ENCODE data around the gene S100B.
"Not testable (repeated sequence)": the region's sequence is repeated elsewhere in the genome, so short reads cannot be mapped to it uniquely, and the experiment has no call there.

The S100B gene

DNA sequence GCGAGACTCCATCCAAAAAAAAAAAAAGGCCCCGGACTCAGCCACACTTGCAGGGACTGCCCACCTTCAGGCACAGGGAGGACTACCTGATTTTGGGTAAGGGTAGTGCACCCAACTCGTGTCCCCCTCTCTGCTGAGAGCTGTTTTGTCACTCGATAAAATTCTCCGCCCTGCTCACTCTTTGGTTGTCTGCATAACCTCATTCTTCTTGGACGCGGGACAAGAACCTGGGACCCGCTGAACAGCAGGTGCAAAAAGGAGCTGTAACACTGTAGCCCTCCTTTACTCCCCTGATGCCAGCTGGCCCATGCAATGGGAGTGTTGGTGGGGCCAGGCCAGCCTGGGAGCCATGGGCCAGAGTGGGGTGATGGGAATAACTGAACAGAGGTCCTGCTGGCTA, 10.6 kb downstream of the S100B start:
- TF ChIP-seq, protein P1, sequence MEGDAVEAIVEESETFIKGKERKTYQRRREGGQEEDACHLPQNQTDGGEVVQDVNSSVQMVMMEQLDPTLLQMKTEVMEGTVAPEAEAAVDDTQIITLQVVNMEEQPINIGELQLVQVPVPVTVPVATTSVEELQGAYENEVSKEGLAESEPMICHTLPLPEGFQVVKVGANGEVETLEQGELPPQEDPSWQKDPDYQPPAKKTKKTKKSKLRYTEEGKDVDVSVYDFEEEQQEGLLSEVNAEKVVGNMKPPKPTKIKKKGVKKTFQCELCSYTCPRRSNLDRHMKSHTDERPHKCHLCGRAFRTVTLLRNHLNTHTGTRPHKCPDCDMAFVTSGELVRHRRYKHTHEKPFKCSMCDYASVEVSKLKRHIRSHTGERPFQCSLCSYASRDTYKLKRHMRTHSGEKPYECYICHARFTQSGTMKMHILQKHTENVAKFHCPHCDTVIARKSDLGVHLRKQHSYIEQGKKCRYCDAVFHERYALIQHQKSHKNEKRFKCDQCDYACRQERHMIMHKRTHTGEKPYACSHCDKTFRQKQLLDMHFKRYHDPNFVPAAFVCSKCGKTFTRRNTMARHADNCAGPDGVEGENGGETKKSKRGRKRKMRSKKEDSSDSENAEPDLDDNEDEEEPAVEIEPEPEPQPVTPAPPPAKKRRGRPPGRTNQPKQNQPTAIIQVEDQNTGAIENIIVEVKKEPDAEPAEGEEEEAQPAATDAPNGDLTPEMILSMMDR (conservative IDR thresholded peaks at IDR 0.05; ENCODE audit: low read depth, low read length) = no peak
- no peak for DNase-seq (ENCODE audit: low read depth)
- H3K4me3 ChIP-seq (ENCODE audit: low read length) = no peak overlapping the region

DNA sequence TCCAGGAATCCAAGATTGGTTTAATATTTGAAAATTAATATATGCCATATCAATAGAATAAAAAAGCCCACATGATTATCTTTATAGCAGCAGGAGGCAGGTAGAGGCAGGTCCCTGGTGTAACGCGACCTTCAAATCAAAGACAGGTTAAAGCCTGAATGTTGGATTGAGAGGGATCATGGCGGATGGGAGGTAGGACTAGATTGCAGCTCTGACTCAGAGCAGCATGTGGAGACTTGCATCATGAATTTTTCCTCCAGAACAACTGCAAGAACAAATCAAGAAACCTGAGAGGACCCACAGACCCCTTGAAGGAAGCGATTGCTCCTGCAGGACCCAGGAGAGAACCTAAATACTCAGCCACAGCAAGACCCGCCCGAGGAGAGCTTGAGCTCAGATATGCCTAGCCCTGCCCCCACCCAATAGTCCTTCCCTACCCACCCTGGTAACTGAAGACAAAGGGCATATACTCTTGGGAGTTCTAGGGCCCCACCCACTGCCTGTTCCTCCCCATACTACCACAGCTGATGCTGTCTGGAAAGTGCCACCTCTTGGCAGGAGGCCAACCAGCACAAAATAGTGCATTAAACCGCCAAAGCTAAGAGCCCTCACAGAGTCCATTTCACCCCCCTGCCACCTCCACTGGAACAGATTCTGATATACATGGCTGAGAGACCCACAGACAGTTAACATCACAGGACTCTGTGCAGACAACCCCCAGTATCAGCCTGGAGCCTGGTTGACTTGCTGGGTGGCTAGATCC, 19.5 kb downstream of the S100B start:
- TF ChIP-seq, protein P1 (conservative IDR thresholded peaks at IDR 0.05; ENCODE audit: low read depth, low read length) = no peak
- no peak for DNase-seq (ENCODE audit: low read depth)
- no peak overlapping the region for H3K4me3 ChIP-seq (ENCODE audit: low read length)

DNA sequence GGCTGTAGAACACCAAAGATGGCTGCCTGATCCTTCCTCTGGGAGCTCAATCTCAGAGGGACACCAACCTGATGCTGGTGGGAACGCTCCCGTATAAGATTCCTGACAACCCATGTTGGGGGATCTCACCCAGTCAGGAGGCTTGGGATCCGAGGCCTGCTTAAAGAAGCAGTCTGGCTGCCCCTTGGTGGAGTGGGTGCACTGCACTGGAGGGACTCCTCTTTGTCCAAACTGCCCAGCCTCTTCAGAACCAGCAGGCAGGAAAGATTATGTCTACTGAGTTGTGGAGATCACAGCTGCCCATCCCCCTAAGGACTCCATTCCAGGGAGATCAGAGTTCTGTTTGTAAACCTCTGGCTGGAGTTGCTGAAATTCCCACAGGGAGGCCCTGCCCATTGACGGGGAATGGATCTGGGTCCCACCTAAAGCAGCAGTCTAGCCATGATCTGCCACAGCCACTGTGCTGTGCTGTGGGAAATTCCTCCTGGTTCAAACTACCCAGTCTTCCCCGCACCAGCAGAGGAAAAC, 23.0 kb downstream of the S100B start:
- TF ChIP-seq, protein P1 (conservative IDR thresholded peaks at IDR 0.05; ENCODE audit: low read depth, low read length) = no peak
- no peak overlapping the region for H3K4me3 ChIP-seq (ENCODE audit: low read length)
- DNase-seq (ENCODE audit: low read depth) = no peak

DNA sequence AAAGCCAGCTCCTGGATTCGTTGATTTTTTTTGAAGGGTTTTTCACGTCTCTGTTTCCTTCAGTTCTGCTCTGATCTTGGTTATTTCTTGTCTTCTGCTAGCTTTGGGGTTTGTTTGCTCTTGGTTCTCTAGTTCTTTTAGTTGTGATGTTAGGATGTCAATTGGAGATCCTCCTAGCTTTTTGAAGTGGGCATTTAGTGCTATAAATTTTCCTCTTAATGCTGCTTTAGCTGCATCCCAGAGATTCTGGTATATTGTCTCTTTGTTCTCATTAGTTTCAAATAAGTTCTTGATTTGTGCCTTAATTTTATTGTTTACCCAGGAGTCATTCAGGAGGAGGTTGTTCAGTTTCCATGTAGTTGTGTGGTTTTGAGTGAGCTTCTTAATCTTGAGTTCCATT, 25.5 kb downstream of the S100B start:
- H3K4me3 ChIP-seq (ENCODE audit: low read length); DNase-seq (ENCODE audit: low read depth): not testable (repeated sequence)

DNA sequence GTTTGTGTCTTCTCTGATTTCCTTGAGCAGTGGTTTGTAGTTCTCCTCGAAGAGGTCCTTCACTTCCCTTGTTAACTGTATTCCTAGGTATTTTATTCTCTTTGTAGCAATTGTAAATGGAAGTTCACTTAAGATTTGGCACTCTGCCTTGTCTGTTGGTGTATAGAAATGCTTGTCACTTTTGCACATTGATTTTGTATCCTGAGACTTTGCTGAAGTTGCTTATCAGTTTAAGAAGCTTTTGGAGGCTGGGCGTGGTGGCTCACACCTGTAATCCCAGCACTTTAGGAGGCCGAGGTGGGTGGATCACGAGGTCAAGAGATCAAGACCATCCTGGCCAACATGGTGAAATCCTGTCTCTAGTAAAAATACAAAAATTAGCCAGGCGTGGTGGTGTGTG, 27.1 kb downstream of the S100B start:
- not testable (repeated sequence) for DNase-seq (ENCODE audit: low read depth); H3K4me3 ChIP-seq (ENCODE audit: low read length)

DNA sequence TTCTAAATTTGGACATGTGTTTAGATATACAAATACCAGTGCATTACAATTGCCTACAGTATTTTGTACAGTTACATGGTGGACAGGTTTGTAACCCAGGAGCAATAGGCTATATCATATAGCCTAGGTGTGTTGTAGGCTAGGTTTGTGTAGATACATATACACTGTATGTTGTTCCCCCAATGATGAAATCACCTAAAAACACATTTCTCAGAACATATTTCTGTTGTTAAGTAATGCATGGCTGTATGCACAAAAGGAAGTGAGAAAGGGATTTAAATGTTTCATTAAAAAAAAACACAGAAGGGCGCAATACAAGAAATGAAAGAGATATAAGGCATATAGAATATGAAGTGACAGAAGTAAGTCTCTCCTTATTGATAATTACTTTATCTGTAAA, 32.0 kb downstream of the S100B start:
- TF ChIP-seq, protein P1 (conservative IDR thresholded peaks at IDR 0.05; ENCODE audit: low read depth, low read length) = no peak
- H3K4me3 ChIP-seq (ENCODE audit: low read length) = no peak overlapping the region
- no peak for DNase-seq (ENCODE audit: low read depth)

DNA sequence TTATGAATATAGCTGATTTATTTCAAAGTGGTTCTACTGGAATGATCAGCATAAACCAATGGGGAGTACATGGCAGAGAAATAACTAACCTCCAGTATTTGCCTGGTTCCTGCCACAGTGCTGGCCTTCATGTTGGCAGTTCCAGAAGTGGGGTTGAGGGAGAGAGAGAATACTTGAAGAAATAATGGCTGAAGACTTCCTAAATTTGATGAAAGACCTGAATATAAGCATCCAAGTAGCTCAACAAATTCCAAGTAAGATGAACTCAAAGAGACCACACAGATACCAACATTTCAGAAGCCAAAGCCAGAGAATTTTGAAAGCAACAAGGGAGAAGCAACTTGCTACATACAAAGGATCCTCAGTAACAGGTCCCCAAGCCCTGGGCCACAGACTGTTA, 34.3 kb downstream of the S100B start:
- no peak overlapping the region for H3K4me3 ChIP-seq (ENCODE audit: low read length)
- TF ChIP-seq, protein P1 (conservative IDR thresholded peaks at IDR 0.05; ENCODE audit: low read depth, low read length) = no peak
- DNase-seq (ENCODE audit: low read depth) = no peak

DNA sequence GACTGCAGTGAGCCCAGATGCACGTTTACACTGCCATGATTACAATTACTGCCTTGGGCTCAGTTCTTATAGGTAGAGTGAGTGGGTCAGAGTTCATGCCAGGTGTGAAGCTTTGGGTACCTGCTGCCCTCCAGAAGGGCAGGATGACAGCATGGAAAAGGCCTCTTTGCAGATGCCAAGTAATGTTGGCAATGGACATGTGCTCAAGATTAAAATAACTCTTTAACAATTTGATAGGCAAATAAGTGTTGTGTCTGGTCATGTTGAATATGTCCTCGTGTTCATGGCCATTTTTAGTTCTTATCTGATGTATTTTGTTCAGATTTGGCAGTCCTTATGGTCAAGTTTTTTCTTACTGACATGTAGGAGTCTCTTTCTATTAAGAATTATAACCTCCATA, 34.8 kb downstream of the S100B start:
- no peak overlapping the region for H3K4me3 ChIP-seq (ENCODE audit: low read length)
- TF ChIP-seq, protein P1 (conservative IDR thresholded peaks at IDR 0.05; ENCODE audit: low read depth, low read length) = no peak
- no peak for DNase-seq (ENCODE audit: low read depth)
